Measurements from ENCODE around the gene MICAL2. TPM values are rescaled to one million over a fixed set of nuclear protein-coding genes. Genes with fewer than 3 reads are reported as not detected.

MICAL2 gene
- total RNA-seq, 1 experiment from 2014 or later, result 191 TPM

GRCh38 chr11:12132790-12133145, 22.4 kb downstream of the MICAL2 start:
- H3K4me3 Mint-ChIP-seq (ENCODE audit: low read depth, unreplicated experiment), result no peak overlapping the region
- H3K27ac Mint-ChIP-seq (ENCODE audit: unreplicated experiment), result no peak overlapping the region
- no peak for DNase-seq
- H3K27me3 Mint-ChIP-seq (ENCODE audit: unreplicated experiment), result no peaks in the 10 kb centered on the region
- no peak for TF ChIP-seq CTCF (IDR thresholded peaks at IDR 0.05; ENCODE audit: unreplicated experiment)
- BruUV-seq (replicated peaks), result no TSS peak
- peaks cover 35% of the 10 kb centered on the region for H3K4me1 Mint-ChIP-seq (ENCODE audit: low read depth, unreplicated experiment)
- peaks cover 6% of the 10 kb centered on the region for H3K36me3 Mint-ChIP-seq (ENCODE audit: insufficient read depth, unreplicated experiment)
- intact Hi-C loops (cut with micrococcal nuclease; ENCODE audit: unreplicated experiment), result no loop called here
- CTCF ChIA-PET, result interaction anchor here (0.7 kb wide), 1 partner anchor 46 kb away, joined by 4 read pairs; no protein-coding TSS in a partner anchor
- no peaks in the 10 kb centered on the region for H3K9me3 Mint-ChIP-seq (ENCODE audit: low read depth, unreplicated experiment)

DNA sequence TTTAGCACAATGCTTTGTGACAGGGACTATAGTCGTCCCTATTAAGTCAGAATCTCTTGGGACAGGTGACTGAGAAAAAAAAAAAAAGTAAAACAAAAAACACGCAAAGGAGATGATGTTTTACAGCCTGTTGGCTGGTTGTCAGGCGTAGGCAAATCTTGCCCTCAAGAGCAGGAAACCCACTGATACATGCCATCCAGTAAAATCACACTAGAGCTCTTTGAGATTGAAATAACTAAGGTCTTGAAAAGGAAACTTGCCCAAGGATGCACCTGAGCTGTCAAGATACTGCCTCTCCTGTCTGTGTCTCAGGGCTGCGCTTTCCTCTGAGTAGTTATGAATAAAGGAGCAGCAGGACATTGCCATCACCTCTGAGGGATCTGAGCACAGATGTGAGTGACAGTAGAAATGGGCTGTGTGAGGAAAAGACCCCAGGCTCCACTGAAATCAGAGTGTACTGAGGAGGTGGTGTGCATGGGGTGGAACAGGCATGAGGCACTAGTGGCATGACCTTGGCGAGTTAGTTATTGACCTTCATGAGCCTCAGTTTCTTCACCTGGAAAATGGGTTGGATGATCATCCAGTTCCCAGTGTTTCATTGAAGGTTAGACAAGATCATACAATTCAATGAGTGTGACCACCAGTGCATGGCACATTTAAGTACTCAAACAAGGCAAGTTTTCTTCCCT, 23.3 kb downstream of the MICAL2 start:
- no peak for DNase-seq
- intact Hi-C loops (cut with micrococcal nuclease; ENCODE audit: unreplicated experiment), result no loop called here
- no peak overlapping the region for H3K27ac Mint-ChIP-seq (ENCODE audit: unreplicated experiment)
- H3K27me3 Mint-ChIP-seq (ENCODE audit: unreplicated experiment), result no peaks in the 10 kb centered on the region
- H3K36me3 Mint-ChIP-seq (ENCODE audit: insufficient read depth, unreplicated experiment), result peaks cover 12% of the 10 kb centered on the region
- TF ChIP-seq CTCF (IDR thresholded peaks at IDR 0.05; ENCODE audit: unreplicated experiment), result no peak
- no peak overlapping the region for H3K4me3 Mint-ChIP-seq (ENCODE audit: low read depth, unreplicated experiment)
- no TSS peak for BruUV-seq (replicated peaks)
- CTCF ChIA-PET, result interaction anchor here (0.7 to 1.4 kb wide), 2 partner anchors 14 to 47 kb away, joined by 3 to 4 read pairs; no protein-coding TSS in a partner anchor
- H3K4me1 Mint-ChIP-seq (ENCODE audit: low read depth, unreplicated experiment), result peaks cover 26% of the 10 kb centered on the region
- no peaks in the 10 kb centered on the region for H3K9me3 Mint-ChIP-seq (ENCODE audit: low read depth, unreplicated experiment)

DNA sequence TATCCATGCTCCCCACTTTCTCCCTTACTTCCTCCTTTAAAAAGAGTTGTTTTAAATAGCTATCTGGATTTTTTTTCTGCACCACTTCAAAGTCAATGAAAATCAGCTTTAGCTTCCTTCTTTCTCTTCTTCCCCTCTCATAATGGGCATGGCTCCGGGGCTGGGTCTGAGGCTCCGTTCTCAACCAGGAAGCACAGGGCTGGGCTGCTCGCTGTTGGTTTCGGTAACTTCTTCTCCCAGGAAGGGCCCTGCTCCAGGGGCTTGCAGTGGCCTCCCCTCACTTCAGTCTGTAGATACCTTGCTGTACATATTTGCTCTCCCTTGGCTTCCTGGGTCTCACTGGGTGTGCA, 23.8 kb downstream of the MICAL2 start:
- Mint-ChIP-seq H3K4me3 (ENCODE audit: low read depth, unreplicated experiment) (no peak overlapping the region), H3K27ac (ENCODE audit: unreplicated experiment) (no peak overlapping the region), H3K4me1 (ENCODE audit: low read depth, unreplicated experiment) (peaks cover 25% of the 10 kb centered on the region), H3K9me3 (ENCODE audit: low read depth, unreplicated experiment) (no peaks in the 10 kb centered on the region), H3K27me3 (ENCODE audit: unreplicated experiment) (no peaks in the 10 kb centered on the region), H3K36me3 (ENCODE audit: insufficient read depth, unreplicated experiment) (peaks cover 12% of the 10 kb centered on the region)
- DNase-seq, result no peak
- intact Hi-C loops (cut with micrococcal nuclease; ENCODE audit: unreplicated experiment), result no loop called here
- CTCF ChIA-PET, result interaction anchor here (1.4 kb wide), 1 partner anchor 14 kb away, joined by 3 read pairs; no protein-coding TSS in a partner anchor
- BruUV-seq (replicated peaks), result no TSS peak
- no peak for TF ChIP-seq CTCF (IDR thresholded peaks at IDR 0.05; ENCODE audit: unreplicated experiment)

- H3K36me3 Mint-ChIP-seq (ENCODE audit: insufficient read depth, unreplicated experiment), result peaks cover 12% of the 10 kb centered on the region
- BruUV-seq (replicated peaks), result no TSS peak
- H3K27me3 Mint-ChIP-seq (ENCODE audit: unreplicated experiment), result no peaks in the 10 kb centered on the region
- H3K4me3 Mint-ChIP-seq (ENCODE audit: low read depth, unreplicated experiment), result no peak overlapping the region
- CTCF ChIA-PET, result no interaction called here
- no peak for TF ChIP-seq CTCF (IDR thresholded peaks at IDR 0.05; ENCODE audit: unreplicated experiment)
- no peak for DNase-seq
- intact Hi-C loops (cut with micrococcal nuclease; ENCODE audit: unreplicated experiment), result no loop called here
- no peak overlapping the region for H3K27ac Mint-ChIP-seq (ENCODE audit: unreplicated experiment)
- H3K9me3 Mint-ChIP-seq (ENCODE audit: low read depth, unreplicated experiment), result no peaks in the 10 kb centered on the region
- H3K4me1 Mint-ChIP-seq (ENCODE audit: low read depth, unreplicated experiment), result peaks cover 28% of the 10 kb centered on the region
Measured at GRCh38 chr11:12135185-12135584, 24.8 kb downstream of the MICAL2 start.
